Activated CD4-positive, alpha-beta T cell treated with anti-CD3 and anti-CD28 coated beads for 1 hour (primary cell): Measurements from ENCODE around the gene P2RX3.

Experiments used
- DNase-seq: peaks from one replicate; pipeline ENCODE4 v3.0.0-alpha.2; 2020

Gene P2RX3

GRCh38 chr11:57376095-57377090 is 38.2 kb downstream of the P2RX3 start:
- DNase-seq, result no peak

DNA sequence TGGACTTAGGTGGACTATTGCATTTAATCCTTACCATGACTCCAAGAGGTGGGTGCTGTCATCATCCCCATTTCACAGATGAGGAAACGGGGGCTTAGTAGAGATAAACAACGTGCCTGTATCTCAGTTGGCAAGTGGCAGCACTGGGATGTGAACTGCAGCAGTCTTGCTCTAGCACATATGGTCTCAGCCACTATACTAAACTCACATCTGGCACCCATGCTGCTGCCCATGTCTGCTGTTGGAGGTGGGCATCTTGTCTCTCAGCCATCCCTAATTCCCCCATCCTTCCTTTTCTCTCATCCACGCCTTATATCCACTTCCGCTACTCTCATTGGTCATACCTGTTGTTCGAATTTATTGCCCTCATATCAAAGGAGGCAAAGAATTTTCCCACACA is 39.0 kb downstream of the P2RX3 start:
- DNase-seq, result no peak

- no peak for DNase-seq
These were observed 40.0 kb downstream of the P2RX3 start for GRCh38 chr11:57378186-57378585.

GRCh38 chr11:57379732-57380131 is 41.6 kb downstream of the P2RX3 start:
- no peak for DNase-seq

GRCh38 chr11:57380975-57381374 is 42.8 kb downstream of the P2RX3 start, which contains the start of gene PRG3:
TSS of gene PRG3 (minus strand) at chr11:57381150. CDS start at chr11:57380708, 442 bp downstream.
- DNase-seq, result no peak

- no peak for DNase-seq
These were observed 48.2 kb downstream of the P2RX3 start for GRCh38 chr11:57386178-57386940.

- no peak for DNase-seq
These were observed 49.3 kb downstream of the P2RX3 start for GRCh38 chr11:57387289-57388030.

DNA sequence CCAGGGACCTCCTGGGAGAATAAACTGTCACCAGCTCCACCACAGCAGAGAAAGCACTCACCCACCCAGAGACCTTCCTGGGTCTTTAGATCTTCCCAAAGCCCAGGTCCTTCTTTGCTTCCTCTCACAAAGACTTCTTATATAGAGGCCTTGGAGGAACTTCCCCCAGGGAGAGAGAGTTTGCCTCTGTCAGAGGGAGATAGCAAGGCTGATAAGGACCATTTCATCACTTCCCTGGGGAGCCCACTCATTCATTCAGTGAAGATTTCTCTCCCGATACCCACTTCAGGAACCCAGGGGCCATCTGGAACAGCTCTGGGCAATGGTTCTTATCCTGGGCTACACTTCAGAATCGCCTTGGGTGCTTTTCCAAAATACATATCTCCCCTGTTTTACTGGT is 52.4 kb downstream of the P2RX3 start, which contains the start of gene PRG2:
PRG2 (minus strand) TSS at position 116 of the 400 bp plus-strand sequence. CDS start 706 bp downstream, outside the sequence.
- DNase-seq, result no peak

DNA sequence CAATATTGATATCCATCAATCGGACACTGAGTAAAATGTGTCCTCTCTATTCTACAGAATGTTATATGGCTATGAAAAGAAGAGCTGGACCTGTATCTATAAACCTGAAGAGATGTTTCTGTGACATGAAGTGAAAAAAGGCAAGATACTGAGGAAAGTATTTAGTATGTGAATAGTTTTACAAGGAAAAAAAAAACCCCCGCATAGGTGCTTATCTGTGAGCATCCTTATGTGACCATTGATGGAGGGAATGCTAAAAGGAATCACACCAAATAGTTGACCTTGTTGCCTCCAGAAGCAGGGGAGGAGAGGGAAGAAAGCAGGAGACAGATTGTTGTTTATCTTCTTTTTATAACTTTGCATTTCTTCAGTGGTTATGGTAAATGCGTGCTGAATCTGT is 53.0 kb downstream of the P2RX3 start:
- no peak for DNase-seq

DNA sequence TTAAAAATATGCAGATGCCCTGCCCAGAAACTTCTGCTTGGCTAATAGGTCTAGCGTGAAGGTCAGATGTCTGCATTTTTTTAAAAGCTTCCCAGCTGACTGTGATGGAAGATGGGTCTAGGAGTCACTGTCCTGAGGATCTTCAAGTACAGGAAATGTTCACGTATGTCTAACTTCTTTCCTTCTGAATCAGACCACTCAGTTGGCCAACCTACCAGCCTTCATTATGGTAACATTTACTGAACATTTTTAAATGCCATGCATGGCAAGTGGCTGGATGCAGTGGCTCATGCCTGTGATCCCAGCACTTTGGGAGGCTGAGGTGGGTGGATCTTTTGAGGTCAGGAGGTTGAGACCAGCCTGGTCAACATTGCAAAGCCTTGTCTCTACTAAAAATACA is 53.4 kb downstream of the P2RX3 start:
- no peak for DNase-seq

- no peak for DNase-seq
These were observed 54.1 kb downstream of the P2RX3 start for GRCh38 chr11:57392066-57392762.

DNA sequence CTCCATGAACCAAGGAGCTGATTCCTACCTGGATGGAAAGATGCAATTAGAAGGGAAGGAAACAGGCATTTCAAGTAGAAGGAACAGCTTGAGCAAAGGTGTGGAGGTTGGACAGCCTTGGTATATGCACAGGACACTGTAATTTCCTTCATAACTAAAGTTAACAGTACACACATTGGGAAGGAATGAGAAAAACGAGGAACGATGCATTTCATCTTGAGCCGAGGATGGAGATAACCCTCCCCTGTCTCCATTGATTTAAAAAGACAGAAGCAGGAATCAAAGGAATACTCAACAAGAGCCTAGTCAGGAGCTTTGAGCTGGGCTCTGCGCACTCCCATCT is 54.6 kb downstream of the P2RX3 start:
- no peak for DNase-seq

- no peak for DNase-seq
These were observed 56.2 kb downstream of the P2RX3 start for GRCh38 chr11:57394203-57394965.

DNA sequence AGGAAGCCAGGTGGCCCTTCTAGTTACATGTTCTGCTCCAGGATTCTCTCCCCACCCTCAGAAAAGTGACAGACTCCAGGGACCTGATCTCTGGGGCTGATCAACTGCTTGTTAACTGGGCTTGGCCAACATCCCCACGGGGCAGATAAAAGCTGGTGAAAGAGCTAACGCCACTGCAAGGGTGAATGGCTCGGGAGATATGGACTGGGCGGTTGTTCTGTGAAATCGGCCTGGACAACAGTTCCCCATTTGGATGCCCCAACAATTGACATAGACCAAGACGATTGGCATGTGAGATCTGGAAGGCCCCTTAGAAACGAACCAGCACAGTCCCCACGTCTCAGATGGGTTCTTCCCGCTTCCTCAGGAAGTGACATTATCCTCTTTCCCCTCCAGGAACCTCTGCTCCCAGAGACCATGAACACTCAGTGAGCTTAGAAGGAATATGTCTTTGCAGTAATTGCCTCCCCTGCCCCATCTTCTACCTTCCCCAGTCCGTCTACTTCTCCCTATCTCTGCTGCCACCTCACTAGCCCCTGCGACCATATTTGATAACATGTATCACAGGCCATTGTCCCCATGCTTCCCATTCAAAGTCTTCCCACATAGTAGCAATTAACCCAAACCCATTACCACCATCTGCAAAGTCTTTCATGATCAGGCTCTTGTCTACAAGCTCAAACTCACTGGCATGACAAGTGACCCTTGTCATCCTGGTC is 57.9 kb downstream of the P2RX3 start:
- no peak for DNase-seq

- no peak for DNase-seq
These were observed 58.6 kb downstream of the P2RX3 start for GRCh38 chr11:57396744-57397143.

DNA sequence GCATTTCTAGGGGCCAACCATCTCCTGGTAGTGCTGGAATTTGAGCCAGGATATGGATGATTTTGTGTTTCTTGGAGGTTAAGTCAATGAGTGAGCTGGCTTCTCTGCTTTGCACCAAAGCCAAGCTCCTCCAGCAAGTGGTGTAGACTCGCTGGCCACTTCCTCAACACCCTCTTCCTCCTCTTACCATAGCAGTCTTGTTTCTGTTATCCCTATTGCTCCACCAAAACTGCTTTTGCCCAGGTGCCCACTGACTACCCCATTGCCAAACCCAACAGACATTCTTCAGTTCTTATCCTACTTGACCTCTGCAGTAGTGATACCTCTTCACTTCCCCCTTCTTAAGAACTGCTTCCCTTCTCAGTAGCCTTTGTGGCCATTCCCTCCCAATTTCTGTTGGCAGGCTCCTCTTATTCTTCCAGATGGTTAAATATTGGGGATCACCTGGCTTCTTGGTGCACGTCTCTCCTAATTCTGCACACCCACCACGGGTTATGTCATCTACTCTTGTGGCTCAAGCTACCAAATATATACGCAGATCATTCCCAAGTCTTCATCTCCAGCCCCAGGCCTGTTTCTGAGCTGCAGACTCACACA is 59.3 kb downstream of the P2RX3 start:
- no peak for DNase-seq

DNA sequence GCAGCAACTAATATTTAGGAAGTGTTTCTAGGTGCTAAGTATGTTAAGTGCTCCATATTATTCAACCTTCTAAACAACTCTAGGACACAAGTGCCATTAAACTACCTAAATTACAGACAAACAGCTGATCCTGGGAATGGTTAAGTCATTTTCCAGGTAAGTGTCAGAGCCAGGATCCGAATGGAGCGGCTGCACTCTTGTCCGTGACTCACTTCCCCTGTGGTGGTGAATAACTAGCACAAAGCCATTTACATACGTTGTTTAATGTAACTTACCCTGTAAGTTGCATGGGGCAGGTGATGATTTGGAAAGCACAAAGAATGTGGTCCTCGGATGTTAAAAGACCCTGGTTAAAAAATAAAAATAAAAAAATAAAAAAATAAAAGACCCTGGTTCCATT is 61.1 kb downstream of the P2RX3 start:
- DNase-seq, result no peak

DNA sequence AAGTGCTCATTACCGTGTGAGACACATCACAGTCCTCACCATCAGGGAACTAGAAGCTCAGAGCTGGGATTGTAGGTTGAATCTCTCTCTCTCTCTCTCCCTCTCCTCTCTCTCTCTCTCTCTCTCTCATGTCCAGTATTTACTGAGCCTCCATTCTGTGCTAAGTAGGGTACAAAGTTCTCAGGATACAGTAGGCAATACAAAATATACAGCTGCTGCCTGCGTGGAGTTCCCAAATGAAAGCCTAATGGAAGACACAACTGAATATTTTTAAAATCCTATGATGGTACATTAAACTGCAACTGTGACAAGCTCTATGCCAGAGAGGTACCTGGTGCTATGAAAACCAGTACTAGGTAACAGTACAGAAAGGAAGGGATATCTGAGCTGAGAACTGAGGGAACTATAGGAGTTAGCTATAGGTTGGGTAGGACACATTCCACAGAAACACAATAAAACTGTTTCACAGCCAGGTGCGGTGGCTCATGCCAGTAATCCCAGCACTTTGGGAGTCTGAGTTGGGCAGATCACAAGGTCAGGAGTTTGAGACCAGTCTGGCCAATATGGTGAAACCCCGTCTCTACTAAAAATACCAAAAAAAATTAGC is 61.9 kb downstream of the P2RX3 start:
- no peak for DNase-seq

- DNase-seq, result no peak
These were observed 64.2 kb downstream of the P2RX3 start for GRCh38 chr11:57402188-57403002.
